Measurements from ENCODE around the gene GFRA3. TPM values are rescaled to one million over a fixed set of nuclear protein-coding genes. Genes with fewer than 3 reads are reported as not detected.

GFRA3 gene
- total RNA-seq, 1 experiment from 2014 or later, result not detected

- DNase-seq (ENCODE audit: low read depth), result no peak
These were observed 27.6 kb downstream of the GFRA3 start for GRCh38 chr5:138246822-138247221.

- no peak for DNase-seq (ENCODE audit: low read depth)
These were observed 28.1 kb downstream of the GFRA3 start for GRCh38 chr5:138246334-138246733.

GRCh38 chr5:138245717-138246116 is 28.7 kb downstream of the GFRA3 start:
- no peak for DNase-seq (ENCODE audit: low read depth)

GRCh38 chr5:138243794-138244193 is 30.6 kb downstream of the GFRA3 start:
- no peak for DNase-seq (ENCODE audit: low read depth)

GRCh38 chr5:138241688-138242571 is 32.5 kb downstream of the GFRA3 start:
- peak; percentile 28 for DNase-seq (ENCODE audit: low read depth)

- no peak for DNase-seq (ENCODE audit: low read depth)
These were observed 33.6 kb downstream of the GFRA3 start for GRCh38 chr5:138240650-138241385.

GRCh38 chr5:138238034-138238433 is 36.4 kb downstream of the GFRA3 start:
- DNase-seq (ENCODE audit: low read depth), result no peak

- DNase-seq (ENCODE audit: low read depth), result no peak
These were observed 39.8 kb downstream of the GFRA3 start for GRCh38 chr5:138234651-138235050.

- no peak for DNase-seq (ENCODE audit: low read depth)
These were observed 41.1 kb downstream of the GFRA3 start for GRCh38 chr5:138233280-138233679.

- peak; percentile 63 for DNase-seq (ENCODE audit: low read depth)
These were observed 43.3 kb downstream of the GFRA3 start for GRCh38 chr5:138230981-138231589.

GRCh38 chr5:138230261-138230660 is 44.2 kb downstream of the GFRA3 start:
- peak; percentile 72 for DNase-seq (ENCODE audit: low read depth)

GRCh38 chr5:138229387-138229786 is 45.0 kb downstream of the GFRA3 start:
- no peak for DNase-seq (ENCODE audit: low read depth)

GRCh38 chr5:138226910-138227309 is 47.5 kb downstream of the GFRA3 start:
- DNase-seq (ENCODE audit: low read depth), result no peak

GRCh38 chr5:138224712-138225111 is 49.7 kb downstream of the GFRA3 start:
- DNase-seq (ENCODE audit: low read depth), result no peak

- DNase-seq (ENCODE audit: low read depth), result no peak
These were observed 50.9 kb downstream of the GFRA3 start for GRCh38 chr5:138223532-138223931.

- no peak for DNase-seq (ENCODE audit: low read depth)
These were observed 57.6 kb downstream of the GFRA3 start for GRCh38 chr5:138216799-138217198.

GRCh38 chr5:138213161-138214029 is 61.0 kb downstream of the GFRA3 start, which contains the start of gene CDC23:
Gene CDC23 (minus strand): TSS chr5:138213323. CDS start chr5:138213312, 11 bp downstream.
- peak; percentile 98 for DNase-seq (ENCODE audit: low read depth)

GRCh38 chr5:138212828-138213160 is 61.6 kb downstream of the GFRA3 start:
- no peak for DNase-seq (ENCODE audit: low read depth)

GRCh38 chr5:138210985-138211384 is 63.4 kb downstream of the GFRA3 start:
- no peak for DNase-seq (ENCODE audit: low read depth)
